GM19455 (cell line): Measurements from ENCODE around the gene RASA4B.
"Not testable (repeated sequence)": the region's sequence is repeated elsewhere in the genome, so short reads cannot be mapped to it uniquely, and the experiment has no call there.

Experiments
- ATAC-seq: cut with Tn5 transposase; IDR thresholded peaks from one replicate; pipeline ENCODE4 v1.9.1; 2021; ENCODE audit not compliant: unreplicated experiment

Gene RASA4B

DNA sequence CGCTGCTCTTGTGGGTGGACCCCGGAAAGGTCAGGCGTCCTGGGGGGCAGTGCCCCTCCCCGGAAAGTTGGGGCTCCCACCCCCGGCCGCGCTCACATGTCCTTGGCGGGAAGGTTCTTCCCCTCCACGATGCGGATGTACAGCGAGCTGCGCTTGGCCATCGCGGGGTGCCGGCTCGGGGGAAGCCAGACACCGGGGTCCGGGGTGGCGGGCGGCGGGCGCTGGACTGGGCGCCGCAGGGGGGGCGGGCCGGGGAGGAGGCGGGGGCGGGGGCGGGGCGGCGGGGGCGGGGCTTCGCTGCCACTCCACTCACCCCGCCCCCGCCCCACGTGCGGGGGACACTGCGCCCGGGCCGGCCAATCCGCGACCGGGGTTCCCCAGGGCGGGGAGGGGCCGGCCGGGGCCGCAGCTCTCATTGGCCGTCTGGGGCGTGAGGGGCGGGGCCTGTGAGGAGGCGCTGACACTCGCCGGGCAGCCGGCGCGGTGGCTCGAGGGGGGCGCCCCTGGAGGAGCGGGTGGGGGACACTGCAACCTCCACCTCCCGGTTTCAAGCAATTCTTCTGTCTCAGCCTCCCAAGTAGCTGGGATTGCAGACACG lies at the start of gene RASA4B:
RASA4B (minus strand) TSS at position 228 of the 598 bp plus-strand sequence; CDS start at position 161, 67 bp downstream.
- peak; percentile 62 for ATAC-seq

DNA sequence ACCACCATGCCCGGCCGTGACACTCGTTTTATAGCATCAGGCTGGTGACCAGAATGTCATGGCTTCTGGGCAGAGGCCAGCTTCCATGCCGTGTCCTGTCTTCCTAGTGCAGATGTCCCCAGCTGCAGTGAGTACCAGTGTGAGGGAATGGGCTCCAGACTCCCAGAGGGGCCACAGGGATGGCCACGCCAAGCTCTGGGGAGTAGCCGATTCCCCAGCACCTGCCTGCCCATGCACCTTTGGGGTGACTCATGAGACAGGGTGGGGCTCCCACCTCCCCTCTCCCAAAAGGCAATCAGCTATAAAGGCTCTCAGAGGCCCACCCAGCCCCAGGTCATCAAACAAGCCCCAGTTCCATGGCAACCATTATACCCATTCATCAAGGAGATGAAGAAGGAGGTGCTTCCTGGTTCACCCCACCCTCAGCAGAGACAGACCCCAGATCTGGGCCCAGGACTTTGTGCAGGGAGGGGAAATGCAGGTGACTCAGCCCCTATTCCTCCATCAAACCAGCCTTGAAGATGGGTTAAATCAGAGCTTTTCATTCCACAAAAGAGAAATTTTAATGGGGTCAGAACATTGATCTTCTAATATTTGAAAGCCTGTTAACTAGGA lies 33.3 kb upstream of the RASA4B start, which contains the start of gene SPDYE2:
SPDYE2 (plus strand) TSS at position 419 of the 615 bp plus-strand sequence. CDS start 2,030 bp downstream, outside the sequence.
- ATAC-seq, result not testable (repeated sequence)

DNA sequence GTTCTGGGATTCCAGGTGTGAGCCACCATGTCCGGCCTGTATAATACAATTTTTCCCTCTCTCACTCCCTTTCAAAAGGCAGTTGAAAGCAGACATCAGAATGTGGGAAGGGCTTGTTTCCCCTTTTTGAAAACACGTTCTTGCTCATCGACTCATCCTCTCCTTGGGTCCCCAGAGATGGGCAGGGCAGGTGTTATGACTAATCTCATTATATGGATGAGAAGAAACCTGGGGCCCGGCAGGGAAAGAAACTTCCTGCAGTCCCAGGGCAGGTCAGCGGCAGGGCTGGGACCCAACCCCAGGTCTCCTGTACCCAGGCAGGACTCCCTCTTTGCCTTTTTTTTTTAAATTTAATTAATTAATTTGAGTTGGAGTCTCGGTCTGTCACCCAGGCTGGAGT lies 28.8 kb upstream of the RASA4B start:
- ATAC-seq, result not testable (repeated sequence)

DNA sequence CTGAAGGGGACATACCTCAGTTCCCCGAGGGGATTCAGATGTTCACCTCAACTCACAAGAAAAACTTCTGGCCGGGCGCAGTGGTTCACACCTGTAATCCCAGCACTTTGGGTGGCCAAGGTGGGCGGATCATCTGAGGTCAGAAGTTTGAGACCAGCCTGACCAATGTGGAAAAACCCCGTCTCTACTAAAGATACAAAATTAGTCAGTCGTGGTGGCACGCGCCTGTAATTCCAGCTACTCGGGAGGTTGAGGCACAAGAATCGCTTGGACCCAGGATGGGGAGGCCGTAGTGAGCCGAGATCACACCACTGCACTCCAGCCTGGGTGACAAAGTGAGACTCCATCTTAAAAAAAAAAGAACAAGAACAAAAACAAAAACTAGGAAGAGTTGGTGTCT lies 27.7 kb upstream of the RASA4B start:
- ATAC-seq, result not testable (repeated sequence)

DNA sequence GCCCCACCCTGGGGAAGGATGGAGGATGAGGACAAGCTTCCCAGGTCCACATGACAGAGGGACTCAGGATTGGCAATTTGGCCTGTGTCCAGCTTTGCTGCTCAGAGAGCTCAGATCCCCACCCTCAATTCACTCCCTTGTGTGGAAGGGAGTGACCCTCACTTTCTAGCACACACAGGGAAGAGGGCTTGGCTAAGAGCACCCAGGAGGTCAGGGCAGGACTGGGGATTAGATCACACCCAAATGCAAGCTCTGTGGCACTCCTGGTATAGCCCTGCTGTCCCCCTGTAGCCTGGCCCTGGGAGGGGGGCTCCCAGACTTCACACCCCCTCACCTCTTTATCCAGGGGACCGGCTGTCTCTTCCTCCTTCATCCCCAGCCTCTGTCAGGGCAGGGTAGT lies 26.8 kb upstream of the RASA4B start:
- not testable (repeated sequence) for ATAC-seq

DNA sequence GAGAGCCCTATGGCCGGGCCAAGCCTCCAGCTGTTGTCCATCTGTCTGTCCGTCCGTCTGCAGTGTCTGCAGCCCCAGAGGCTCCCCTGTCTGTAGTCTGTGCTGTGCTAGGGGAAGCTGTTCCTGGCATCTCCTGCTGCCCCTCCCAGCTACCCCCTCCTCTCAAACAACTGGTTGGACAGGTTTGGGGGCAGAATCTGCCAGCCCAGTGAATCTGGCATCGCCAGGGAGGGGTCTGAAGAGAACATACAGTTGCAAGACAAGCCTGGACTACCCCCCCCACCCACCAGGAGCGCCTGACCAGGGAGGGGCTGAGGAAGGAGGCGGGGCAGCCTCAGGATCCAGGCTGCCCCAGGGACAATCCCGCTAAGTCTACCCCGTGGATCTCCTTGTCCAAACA lies 26.0 kb upstream of the RASA4B start, which contains the start of gene UPK3BL2:
UPK3BL2 (minus strand) TSS at position 101 of the 400 bp plus-strand sequence; CDS start at position 41, 60 bp downstream.
- ATAC-seq, result not testable (repeated sequence)

DNA sequence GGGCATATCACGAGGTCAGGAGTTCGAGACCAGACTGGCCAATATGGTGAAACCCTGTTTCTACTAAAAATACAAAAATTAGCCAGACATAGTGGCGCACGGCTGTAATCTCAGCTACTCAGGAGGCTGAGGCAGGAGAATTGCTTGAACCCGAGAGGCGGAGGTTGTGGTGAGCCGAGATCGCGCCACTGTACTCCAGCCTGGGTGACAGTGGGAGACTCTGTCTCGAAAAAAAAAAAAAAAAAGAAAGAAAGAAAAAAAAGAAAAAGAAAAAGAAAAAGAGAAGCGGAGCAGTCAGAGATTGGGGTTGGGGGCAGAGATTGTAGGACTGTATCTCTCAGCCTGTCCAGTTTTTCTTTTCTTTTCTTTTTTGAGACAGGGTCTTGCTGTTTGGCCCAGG lies 25.2 kb upstream of the RASA4B start:
- not testable (repeated sequence) for ATAC-seq

DNA sequence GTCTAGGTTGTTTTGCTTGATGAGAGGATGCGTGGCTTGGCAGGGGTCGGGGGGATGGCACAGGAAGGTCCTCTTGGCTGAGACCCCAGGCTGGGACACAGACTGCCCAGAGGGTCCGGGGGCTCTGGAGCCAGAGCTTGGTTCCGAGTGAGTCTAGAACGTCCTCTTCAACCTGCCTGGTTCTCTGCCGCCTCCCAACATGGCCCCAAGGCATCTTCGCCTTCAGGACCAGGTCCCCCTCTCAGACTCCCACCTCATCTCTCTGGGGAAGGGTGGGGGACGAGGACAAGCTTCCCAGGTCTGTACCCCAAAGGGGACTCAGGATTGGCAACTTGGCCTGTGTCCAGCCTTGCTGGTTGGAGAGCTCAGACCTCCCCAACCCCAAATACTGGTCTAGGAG lies 24.5 kb upstream of the RASA4B start:
- ATAC-seq, result not testable (repeated sequence)

DNA sequence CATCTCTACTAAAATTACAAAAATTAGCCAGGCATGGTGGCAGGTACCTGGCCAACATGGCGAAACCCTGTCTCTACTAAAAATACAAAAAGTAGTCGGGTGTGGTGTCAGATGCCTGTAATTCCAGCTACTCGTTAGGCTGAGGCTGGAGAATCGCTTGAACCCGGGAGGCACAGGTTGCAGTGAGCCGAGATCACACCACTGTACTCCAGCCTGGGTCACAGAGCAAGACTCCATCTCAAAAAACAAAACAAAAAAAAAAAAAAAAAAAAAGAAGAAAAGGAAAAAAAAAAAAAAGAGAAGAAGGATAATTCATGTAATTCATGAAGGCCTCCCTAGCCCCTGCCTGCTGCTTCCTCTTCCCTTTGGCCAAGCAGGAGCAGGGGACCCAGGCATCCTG lies 23.0 kb upstream of the RASA4B start:
- ATAC-seq, result not testable (repeated sequence)

DNA sequence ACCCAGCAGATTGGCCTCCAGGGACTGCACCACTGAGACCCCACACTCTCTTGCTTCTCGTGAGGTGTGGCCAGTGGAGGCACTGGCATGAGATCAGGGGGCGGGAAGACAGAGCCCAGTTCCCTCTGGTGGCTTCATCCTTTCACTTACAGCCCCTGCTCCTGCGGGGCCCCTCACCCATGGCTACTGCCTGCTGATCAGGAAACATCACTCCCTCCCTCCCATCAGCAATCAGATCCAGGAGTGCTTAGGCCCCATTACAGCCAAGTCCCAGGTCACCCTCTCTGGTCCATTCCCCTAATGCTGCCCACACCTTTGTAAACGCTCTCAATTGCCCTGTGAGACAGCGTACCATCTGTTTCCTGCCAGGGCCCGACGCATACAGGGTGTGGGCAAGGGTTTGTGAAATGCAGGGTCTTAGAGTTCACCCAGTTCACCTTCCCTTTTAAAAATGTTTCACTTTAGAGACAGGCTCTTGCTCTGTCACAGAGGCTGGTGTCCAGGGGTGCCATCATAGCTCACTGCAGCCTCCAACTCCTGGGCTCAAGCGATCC lies 17.6 kb upstream of the RASA4B start:
- not testable (repeated sequence) for ATAC-seq

DNA sequence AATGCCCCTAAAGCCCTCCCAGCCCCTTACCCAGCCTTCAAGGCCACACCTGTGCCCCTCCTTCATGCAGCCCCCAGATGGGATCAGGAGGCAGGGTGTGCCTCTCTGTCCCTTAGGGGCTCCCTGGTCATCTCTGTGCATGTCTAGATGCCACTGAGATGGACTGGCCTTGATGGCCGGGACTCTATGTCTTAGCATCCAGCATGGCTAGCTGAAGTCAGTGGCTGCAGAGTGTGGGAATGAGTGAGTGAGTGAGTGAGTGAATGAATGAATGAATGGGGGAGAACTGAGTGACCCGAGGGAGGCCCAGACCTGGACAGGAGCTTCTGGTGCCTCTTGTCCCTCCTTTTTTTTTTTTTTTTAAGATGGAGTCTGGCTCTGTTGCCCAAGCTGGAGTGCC lies 14.6 kb upstream of the RASA4B start:
- ATAC-seq, result not testable (repeated sequence)

DNA sequence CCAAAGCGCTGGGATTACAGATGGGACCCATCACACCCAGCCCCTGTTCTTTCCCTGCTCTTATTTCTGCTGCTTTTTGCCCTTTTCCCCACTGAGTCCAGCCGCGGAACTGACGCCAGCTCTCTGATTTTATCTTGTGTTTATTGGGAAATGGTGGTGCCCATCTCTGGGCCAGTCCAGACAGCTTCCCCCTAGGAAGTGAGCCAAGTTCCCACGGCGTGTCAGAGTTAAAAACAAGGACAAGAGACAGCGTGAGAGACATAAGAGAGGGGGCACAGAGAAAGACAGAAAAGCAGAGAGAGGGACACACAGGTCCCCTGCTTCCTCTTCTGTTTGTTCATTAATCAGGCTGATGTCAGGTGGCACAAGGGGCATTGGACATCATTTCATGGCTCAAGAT lies 14.0 kb upstream of the RASA4B start:
- not testable (repeated sequence) for ATAC-seq

DNA sequence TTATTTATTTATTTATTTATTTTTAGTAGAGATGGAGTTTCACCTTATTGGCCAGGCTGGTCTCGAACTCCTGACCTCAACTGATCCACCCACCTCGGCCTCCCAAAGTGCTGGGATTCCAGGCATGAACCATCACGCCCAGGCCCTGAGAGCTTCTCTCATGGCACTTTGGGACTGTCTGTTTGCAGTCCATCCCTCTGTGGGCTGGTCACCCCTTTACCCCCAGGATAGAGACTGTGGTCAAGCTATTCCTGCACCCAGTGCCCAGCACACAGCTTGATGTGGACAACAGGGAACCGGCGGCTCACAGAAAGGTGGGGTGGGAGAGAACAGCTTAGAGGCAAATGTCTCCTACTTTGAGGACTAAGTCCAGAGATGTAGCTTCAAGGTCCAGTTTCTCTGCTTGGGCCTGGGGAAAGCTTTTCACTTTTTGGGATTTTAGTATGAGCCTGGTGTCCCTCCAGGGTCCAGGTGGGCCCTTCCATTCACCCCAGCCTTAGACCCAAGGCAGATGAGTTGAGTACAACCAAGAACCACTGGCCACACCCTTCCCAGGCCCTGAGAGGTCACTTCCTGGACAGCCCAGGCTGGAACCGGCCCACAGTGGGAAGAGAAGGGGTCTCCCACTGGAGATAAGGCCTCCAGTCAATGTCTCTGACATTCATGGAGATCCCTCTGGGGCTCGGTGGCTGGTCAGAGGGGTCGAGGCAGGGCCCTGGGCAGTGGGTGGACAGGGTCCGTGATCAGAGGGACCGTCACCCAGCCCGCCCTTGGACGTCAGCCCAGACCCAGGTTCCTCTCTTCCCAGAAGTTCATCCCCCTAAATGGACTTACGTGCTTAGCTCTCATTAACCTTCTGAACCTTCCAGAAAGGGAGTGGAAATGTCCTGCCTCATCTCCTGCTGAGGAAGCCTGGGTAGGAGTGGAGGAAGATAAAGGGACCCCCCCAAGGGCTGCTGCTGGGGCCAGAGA lies 10.5 kb upstream of the RASA4B start:
- not testable (repeated sequence) for ATAC-seq

DNA sequence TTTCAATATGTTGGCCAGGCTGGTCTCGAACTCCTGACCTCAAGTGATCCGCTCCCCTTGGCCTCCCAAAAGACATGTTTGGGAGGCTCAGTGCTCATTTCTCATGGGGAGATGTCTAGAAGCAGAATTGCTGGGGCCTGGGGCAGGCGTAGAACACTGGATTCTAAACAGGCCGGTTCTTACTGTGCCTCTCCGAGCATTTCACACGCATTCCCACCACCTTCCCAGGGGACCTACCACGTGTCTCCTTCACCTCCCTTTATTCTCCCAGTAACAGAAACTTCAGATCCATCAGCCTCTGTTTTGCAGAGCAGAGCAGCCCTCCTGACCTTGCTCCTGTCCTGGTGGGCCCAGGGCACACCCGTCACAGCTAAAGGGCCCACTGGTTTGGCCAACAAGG lies 9.6 kb upstream of the RASA4B start:
- ATAC-seq, result not testable (repeated sequence)

DNA sequence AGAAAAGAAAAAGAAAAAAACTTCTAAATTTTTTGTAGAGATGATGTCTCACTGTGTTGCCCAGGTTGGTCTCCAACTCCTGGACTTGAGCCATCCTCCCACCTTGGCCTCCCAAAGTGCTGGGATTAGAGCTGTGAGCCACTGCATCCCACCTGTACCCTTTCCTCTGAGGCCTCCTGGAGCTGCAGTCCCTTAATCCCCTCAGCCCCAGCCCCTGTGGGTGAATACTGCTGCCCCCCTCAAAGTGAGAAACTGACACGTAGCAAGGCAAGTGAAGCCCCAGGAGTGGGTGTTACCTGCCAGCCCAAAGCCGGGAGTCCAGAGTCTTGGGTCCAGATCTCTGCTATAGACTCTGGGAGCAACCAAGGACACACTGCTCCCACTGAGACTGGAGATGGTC lies 7.2 kb upstream of the RASA4B start:
- ATAC-seq, result not testable (repeated sequence)

DNA sequence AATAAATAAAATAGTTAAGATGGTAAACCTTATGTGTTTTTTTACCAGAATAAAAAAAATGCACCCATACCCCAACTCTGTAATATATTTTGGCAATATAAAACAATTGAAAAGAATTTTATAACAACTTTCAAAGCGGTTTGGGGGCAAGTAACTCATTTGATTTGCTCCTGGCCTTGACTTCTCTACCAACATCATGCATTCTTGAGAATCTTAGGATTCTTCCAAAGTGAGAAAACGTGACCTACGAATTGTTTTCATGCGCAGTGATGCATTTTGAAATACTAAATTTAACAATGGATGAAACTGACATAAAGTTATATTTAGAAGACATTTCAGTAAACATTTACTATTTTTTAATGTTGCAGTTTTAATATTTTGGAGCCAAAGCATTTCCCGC lies 3.2 kb upstream of the RASA4B start:
- ATAC-seq, result not testable (repeated sequence)

DNA sequence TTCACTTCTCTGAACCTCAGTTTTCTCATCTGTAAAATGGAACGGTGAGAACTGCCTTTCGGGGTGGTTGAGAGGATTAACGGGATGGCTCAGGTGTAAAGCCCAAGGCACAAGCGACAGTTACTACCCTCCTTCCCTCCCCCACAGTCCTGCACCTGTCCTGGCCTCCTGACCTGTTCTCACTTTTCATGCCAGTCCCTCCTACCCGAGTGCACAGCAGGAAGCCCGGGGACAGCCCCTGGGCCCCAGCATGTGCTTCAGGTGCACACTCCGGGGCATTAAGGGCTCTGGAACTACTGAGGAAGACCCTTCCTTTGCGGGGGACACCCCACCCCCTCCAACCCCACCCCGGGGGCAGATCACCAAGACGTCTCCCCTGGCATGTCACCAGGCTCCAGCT lies 626 bp downstream of the RASA4B start:
- not testable (repeated sequence) for ATAC-seq

DNA sequence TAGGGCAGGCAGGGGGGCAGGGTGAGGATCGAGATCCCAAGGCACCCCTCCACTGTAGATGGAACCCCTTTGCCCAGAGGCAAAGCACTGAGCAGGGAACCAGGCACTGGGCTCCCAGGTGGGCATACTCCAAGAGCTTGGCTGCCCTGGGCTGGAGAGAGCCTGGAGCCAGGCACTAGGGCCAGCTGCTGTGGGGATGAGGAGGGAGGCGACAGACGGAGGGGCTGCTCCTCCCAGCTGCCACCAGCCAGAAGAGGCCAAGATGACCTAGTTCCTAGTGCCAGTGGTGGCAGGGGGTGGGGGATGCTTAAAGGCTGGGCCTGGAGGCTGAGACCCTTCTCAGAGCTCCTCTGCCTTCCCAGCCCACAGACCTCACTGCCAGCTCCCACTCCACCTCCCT lies 1.7 kb downstream of the RASA4B start:
- ATAC-seq, result not testable (repeated sequence)

DNA sequence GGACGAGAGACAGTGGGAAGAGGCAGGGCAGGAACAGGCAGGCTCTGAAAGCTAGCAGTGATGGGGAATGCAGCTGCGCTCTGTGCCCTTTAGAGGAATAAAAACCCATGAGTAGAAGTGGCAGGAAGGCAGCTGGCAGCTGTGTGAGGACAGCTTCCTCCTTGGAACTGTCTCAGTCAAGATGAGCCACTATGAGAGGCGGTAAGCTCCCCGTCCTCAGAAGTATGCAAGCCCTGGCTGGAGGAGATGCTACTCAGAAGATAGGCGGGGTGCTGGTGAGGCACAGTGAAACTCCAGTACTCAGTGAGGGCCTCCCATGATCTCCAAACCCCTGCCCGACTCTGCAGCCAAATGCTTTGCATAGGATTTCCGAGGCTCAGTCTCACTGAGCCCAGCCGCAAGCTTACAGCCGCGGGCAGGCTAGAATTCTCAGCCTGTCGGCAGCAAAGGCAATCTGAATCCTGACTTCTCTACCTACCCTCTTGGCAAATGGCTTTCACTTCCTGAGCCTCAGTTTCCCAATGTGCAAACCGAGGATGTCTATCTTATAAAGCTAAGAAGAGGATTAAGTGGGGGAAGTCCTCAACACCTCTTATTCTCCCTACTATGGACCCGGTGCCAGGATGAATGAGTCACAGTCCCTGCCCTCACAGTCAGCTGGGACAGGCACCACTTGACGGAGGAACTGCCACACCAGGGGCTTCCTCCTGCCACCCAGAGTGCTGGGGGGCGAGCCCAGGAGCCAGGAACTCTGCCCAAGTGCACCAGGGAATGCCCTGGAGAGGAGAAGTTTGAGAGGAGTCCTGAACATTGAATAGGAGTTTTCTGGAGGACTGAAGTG lies 2.5 kb downstream of the RASA4B start:
- peak; percentile 73 for ATAC-seq

DNA sequence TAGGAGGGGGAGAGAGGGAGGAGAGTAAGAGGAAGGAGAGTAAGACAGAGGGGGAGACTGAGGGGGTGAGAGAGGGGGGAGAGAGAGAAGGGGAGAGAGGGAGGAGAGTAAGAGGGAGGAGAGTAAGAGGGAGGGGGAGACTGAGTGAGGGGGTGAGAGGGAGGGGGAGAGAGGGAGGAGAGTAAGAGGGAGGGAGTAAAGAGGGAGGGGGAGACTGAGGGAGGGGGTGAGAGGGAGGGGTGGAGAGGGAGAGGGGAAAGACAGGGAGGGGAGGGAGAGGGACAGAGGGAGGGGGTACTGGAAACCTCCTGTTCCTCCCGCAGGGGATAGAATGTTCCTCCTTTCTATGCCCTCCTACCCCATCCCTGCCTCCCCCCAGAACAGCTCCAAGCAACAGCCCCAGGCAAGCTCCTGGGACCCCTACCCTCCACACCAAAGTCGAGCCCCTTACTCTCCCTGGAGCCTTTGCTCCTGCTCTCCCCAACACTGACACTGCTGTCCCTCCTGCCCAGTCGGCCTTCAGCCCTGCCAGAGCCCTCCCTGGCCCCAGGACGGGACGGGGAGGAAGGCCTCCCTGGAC lies 4.8 kb downstream of the RASA4B start:
- not testable (repeated sequence) for ATAC-seq
